ENCODE measurements around the gene KCTD10. TPM values are rescaled to one million over a fixed set of nuclear protein-coding genes. Genes with fewer than 3 reads are reported as not detected.
A peak's percentile ranks its signal among the peaks of the same experiment; 100 is the strongest.

KCTD10 gene
- polyA plus RNA-seq, 5 donors, result 43.1 to 53.0 (median 48.4) TPM

GRCh38 chr12:109496306-109496705 is 19.2 kb upstream of the KCTD10 start:
- DNase-seq, result no peak

- no peak for DNase-seq
These were observed 17.9 kb upstream of the KCTD10 start for GRCh38 chr12:109495012-109495411.

GRCh38 chr12:109494348-109494881 is 17.3 kb upstream of the KCTD10 start:
- DNase-seq, result no peak

GRCh38 chr12:109493938-109494337 is 16.8 kb upstream of the KCTD10 start:
- DNase-seq, result no peak

GRCh38 chr12:109493090-109493489 is 16.0 kb upstream of the KCTD10 start:
- no peak for DNase-seq

GRCh38 chr12:109492371-109492770 is 15.3 kb upstream of the KCTD10 start:
- DNase-seq, result no peak

GRCh38 chr12:109491671-109492070 is 14.6 kb upstream of the KCTD10 start:
- DNase-seq, result no peak

- DNase-seq, result no peak
These were observed 13.0 kb upstream of the KCTD10 start for GRCh38 chr12:109489955-109490565.

- no peak for DNase-seq
These were observed 12.2 kb upstream of the KCTD10 start for GRCh38 chr12:109489016-109489954.

- DNase-seq, result no peak
These were observed 11.1 kb upstream of the KCTD10 start for GRCh38 chr12:109488051-109488665.

- DNase-seq, result no peak
These were observed 10.3 kb upstream of the KCTD10 start for GRCh38 chr12:109487181-109488050.

- DNase-seq, result no peak
These were observed 8.1 kb upstream of the KCTD10 start for GRCh38 chr12:109485201-109485600.

GRCh38 chr12:109483346-109483745 is 6.2 kb upstream of the KCTD10 start:
- DNase-seq, result no peak

GRCh38 chr12:109482894-109483293 is 5.8 kb upstream of the KCTD10 start:
- DNase-seq, result no peak

- no peak for DNase-seq
These were observed 5.4 kb upstream of the KCTD10 start for GRCh38 chr12:109482491-109482890.

- DNase-seq, result no peak
These were observed 4.8 kb upstream of the KCTD10 start for GRCh38 chr12:109481863-109482262.

GRCh38 chr12:109480356-109480755 is 3.3 kb upstream of the KCTD10 start:
- no peak for DNase-seq

GRCh38 chr12:109479761-109480160 is 2.7 kb upstream of the KCTD10 start:
- DNase-seq, result no peak

GRCh38 chr12:109477963-109478315 is 839 bp upstream of the KCTD10 start:
- DNase-seq, result no peak

- DNase-seq, result no peak
These were observed 304 bp downstream of the KCTD10 start for GRCh38 chr12:109476807-109477184.

GRCh38 chr12:109475993-109476806 is 900 bp downstream of the KCTD10 start:
- DNase-seq, result peak in 1 of 2 donors; percentile 9

All from right lung (tissue), 5 donors.